ENCODE measurements around the gene SOBP. TPM values are rescaled to one million over a fixed set of nuclear protein-coding genes. Genes with fewer than 3 reads are reported as not detected.

Gene SOBP
- polyA plus RNA-seq, 1 donor (not counting 4 experiments of a cell fraction or from before 2014, with no cell fraction given): not detected

- H3K4me2 ChIP-seq (ENCODE audit: control insufficient read depth, extremely low read depth, insufficient read depth, low read depth, low read length): no peak overlapping the region
- no peak for FAIRE-seq
- H3K4me1 ChIP-seq (ENCODE audit: control insufficient read depth, extremely low read depth, insufficient read depth, low read length): no peaks in the 10 kb centered on the region
- no peaks in the 10 kb centered on the region for H4K20me1 ChIP-seq (ENCODE audit: control insufficient read depth, extremely low read depth, insufficient read depth, low read length)
- no peak overlapping the region for H3K9ac ChIP-seq (ENCODE audit: control insufficient read depth, extremely low read depth, insufficient read depth, low read length)
- no peaks in the 10 kb centered on the region for H3K9me3 ChIP-seq (ENCODE audit: control insufficient read depth, low read depth, low read length)
- TF ChIP-seq CTCF (optimal IDR thresholded peaks at IDR 0.05 in 1 of 3, IDR thresholded peaks at IDR 0.05 in 1 of 3, conservative IDR thresholded peaks at IDR 0.05 in 1 of 3; ENCODE audit: extremely low read depth in 1 of 3, insufficient read depth in 2 of 3, low read length in 3 of 3): no peak
- no peak for TF ChIP-seq EZH2 (IDR thresholded peaks at IDR 0.05; ENCODE audit: low read length)
- no peaks in the 10 kb centered on the region for H3K9me1 ChIP-seq (ENCODE audit: control insufficient read depth, extremely low read depth, insufficient read depth, low read length)
- no peak overlapping the region for H3K27ac ChIP-seq (ENCODE audit: control insufficient read depth, insufficient read depth, low read length)
- H2AFZ ChIP-seq (ENCODE audit: control insufficient read depth, low read length): no peak overlapping the region
- no peaks in the 10 kb centered on the region for H3K36me3 ChIP-seq (ENCODE audit: control insufficient read depth in 2 of 2, extremely low read depth in 1 of 2, insufficient read depth in 2 of 2, low read length in 2 of 2)
- H3K27me3 ChIP-seq (ENCODE audit: control insufficient read depth, extremely low read depth, insufficient read depth, low read length): peaks cover 25% of the 10 kb centered on the region
- dilution Hi-C loops (cut with MboI; ENCODE audit: extremely low pct_ligation_motif_present, low sequenced_read_pairs): no loop called here
- H3K79me2 ChIP-seq (ENCODE audit: control insufficient read depth, insufficient read depth, low read length): no peaks in the 10 kb centered on the region
- H3K4me3 ChIP-seq (ENCODE audit: control insufficient read depth in 2 of 3, extremely low read depth in 1 of 3, insufficient read depth in 2 of 3, low read depth in 1 of 3, low read length in 3 of 3): no peak overlapping the region
- no peak for DNase-seq (ENCODE audit: low read depth, low spot score)
Measured at GRCh38 chr6:107479089-107479690, 10.7 kb upstream of the SOBP start.

- peaks cover 7% of the 10 kb centered on the region for H3K4me1 ChIP-seq (ENCODE audit: control insufficient read depth, extremely low read depth, insufficient read depth, low read length)
- H3K36me3 ChIP-seq (ENCODE audit: control insufficient read depth in 2 of 2, extremely low read depth in 1 of 2, insufficient read depth in 2 of 2, low read length in 2 of 2): no peaks in the 10 kb centered on the region
- no peak overlapping the region for H2AFZ ChIP-seq (ENCODE audit: control insufficient read depth, low read length)
- TF ChIP-seq CTCF (optimal IDR thresholded peaks at IDR 0.05 in 1 of 3, IDR thresholded peaks at IDR 0.05 in 1 of 3, conservative IDR thresholded peaks at IDR 0.05 in 1 of 3; ENCODE audit: extremely low read depth in 1 of 3, insufficient read depth in 2 of 3, low read length in 3 of 3) (no peak), EZH2 (IDR thresholded peaks at IDR 0.05; ENCODE audit: low read length) (no peak)
- H3K27me3 ChIP-seq (ENCODE audit: control insufficient read depth, extremely low read depth, insufficient read depth, low read length): peaks cover 62% of the 10 kb centered on the region
- H3K4me2 ChIP-seq (ENCODE audit: control insufficient read depth, extremely low read depth, insufficient read depth, low read depth, low read length): no peak overlapping the region
- dilution Hi-C loops (cut with MboI; ENCODE audit: extremely low pct_ligation_motif_present, low sequenced_read_pairs): no loop called here
- H3K79me2 ChIP-seq (ENCODE audit: control insufficient read depth, insufficient read depth, low read length): no peaks in the 10 kb centered on the region
- H3K4me3 ChIP-seq (ENCODE audit: control insufficient read depth in 2 of 3, extremely low read depth in 1 of 3, insufficient read depth in 2 of 3, low read depth in 1 of 3, low read length in 3 of 3): no peak overlapping the region
- DNase-seq (ENCODE audit: low read depth, low spot score) (no peak), FAIRE-seq (no peak)
- H3K9me3 ChIP-seq (ENCODE audit: control insufficient read depth, low read depth, low read length): no peaks in the 10 kb centered on the region
- no peaks in the 10 kb centered on the region for H3K9me1 ChIP-seq (ENCODE audit: control insufficient read depth, extremely low read depth, insufficient read depth, low read length)
- H3K27ac ChIP-seq (ENCODE audit: control insufficient read depth, insufficient read depth, low read length): no peak overlapping the region
- H3K9ac ChIP-seq (ENCODE audit: control insufficient read depth, extremely low read depth, insufficient read depth, low read length): no peak overlapping the region
- H4K20me1 ChIP-seq (ENCODE audit: control insufficient read depth, extremely low read depth, insufficient read depth, low read length): no peaks in the 10 kb centered on the region
Measured at GRCh38 chr6:107485157-107485556, 4.8 kb upstream of the SOBP start.
